Adipocyte (in vitro differentiated cells): ENCODE results near the gene CLIC5.

Experiments used
- DNase-seq: peaks from one replicate; pipeline ENCODE4 v3.0.0-alpha.2; 2015; ENCODE audit warnings: low read depth
- H3K27me3 ChIP-seq: replicated peaks from 2 replicates; pipeline ENCODE4 v1.7.0; 2013; ENCODE audit warnings: mild to moderate bottlenecking, low read length, moderate library complexity; ENCODE audit not compliant: control insufficient read depth, insufficient read depth
- H3K36me3 ChIP-seq: 2 replicates; pipeline ENCODE4 v1.7.0; 2013; ENCODE audit warnings: low read length, mild to moderate bottlenecking, moderate library complexity; ENCODE audit not compliant: control insufficient read depth, insufficient read depth, severe bottlenecking
- H3K4me1 ChIP-seq: 2 replicates; pipeline ENCODE4 v1.7.0; 2013; ENCODE audit warnings: mild to moderate bottlenecking, low read length, moderate library complexity; ENCODE audit not compliant: control insufficient read depth, insufficient read depth
- H3K4me3 ChIP-seq: 2 replicates; pipeline ENCODE4 v1.7.0; 2013; ENCODE audit warnings: mild to moderate bottlenecking, low read length, moderate library complexity
- H3K9ac ChIP-seq: 2 replicates; pipeline ENCODE4 v1.7.0; 2013; ENCODE audit warnings: mild to moderate bottlenecking, low read length, moderate library complexity
- H3K9me3 ChIP-seq: 2 replicates; pipeline ENCODE4 v1.7.0; 2013; ENCODE audit warnings: mild to moderate bottlenecking, low read length, moderate library complexity; ENCODE audit not compliant: control insufficient read depth

Gene CLIC5

GRCh38 chr6:46014046-46014445, 1.6 kb downstream of the CLIC5 start:
- H3K9me3 ChIP-seq: peaks cover 14% of the 10 kb centered on the region
- peaks cover 10% of the 10 kb centered on the region for H3K4me1 ChIP-seq
- no peak for DNase-seq
- H3K36me3 ChIP-seq: no peaks in the 10 kb centered on the region
- no peak overlapping the region for H3K4me3 ChIP-seq
- H3K27me3 ChIP-seq: peaks cover 54% of the 10 kb centered on the region
- H3K9ac ChIP-seq: no peak overlapping the region

- H3K27me3 ChIP-seq: peaks cover 54% of the 10 kb centered on the region
- no peak overlapping the region for H3K9ac ChIP-seq
- peaks cover 14% of the 10 kb centered on the region for H3K9me3 ChIP-seq
- DNase-seq: no peak
- H3K4me3 ChIP-seq: no peak overlapping the region
- H3K36me3 ChIP-seq: no peaks in the 10 kb centered on the region
- H3K4me1 ChIP-seq: peaks cover 10% of the 10 kb centered on the region
These were observed 2.0 kb downstream of the CLIC5 start for GRCh38 chr6:46013639-46014038.

- no peaks in the 10 kb centered on the region for H3K36me3 ChIP-seq
- no peak for DNase-seq
- H3K9me3 ChIP-seq: peaks cover 14% of the 10 kb centered on the region
- H3K4me3 ChIP-seq: no peak overlapping the region
- H3K9ac ChIP-seq: no peak overlapping the region
- peaks cover 51% of the 10 kb centered on the region for H3K27me3 ChIP-seq
- peaks cover 10% of the 10 kb centered on the region for H3K4me1 ChIP-seq
These were observed 2.8 kb downstream of the CLIC5 start for GRCh38 chr6:46012834-46013233.

- peaks cover 3% of the 10 kb centered on the region for H3K9me3 ChIP-seq
- no peak overlapping the region for H3K4me3 ChIP-seq
- peaks cover 10% of the 10 kb centered on the region for H3K4me1 ChIP-seq
- no peak for DNase-seq
- H3K9ac ChIP-seq: no peak overlapping the region
- H3K36me3 ChIP-seq: no peaks in the 10 kb centered on the region
- peaks cover 43% of the 10 kb centered on the region for H3K27me3 ChIP-seq
These were observed 4.2 kb downstream of the CLIC5 start for GRCh38 chr6:46011188-46012085.

GRCh38 chr6:46010771-46011170, 4.9 kb downstream of the CLIC5 start:
- peaks cover 10% of the 10 kb centered on the region for H3K4me1 ChIP-seq
- no peaks in the 10 kb centered on the region for H3K36me3 ChIP-seq
- H3K9ac ChIP-seq: no peak overlapping the region
- no peak for DNase-seq
- H3K9me3 ChIP-seq: no peaks in the 10 kb centered on the region
- H3K4me3 ChIP-seq: no peak overlapping the region
- peaks cover 39% of the 10 kb centered on the region for H3K27me3 ChIP-seq

- DNase-seq: no peak
- peaks cover 7% of the 10 kb centered on the region for H3K4me1 ChIP-seq
- H3K9ac ChIP-seq: no peak overlapping the region
- H3K9me3 ChIP-seq: no peaks in the 10 kb centered on the region
- no peak overlapping the region for H3K4me3 ChIP-seq
- H3K36me3 ChIP-seq: no peaks in the 10 kb centered on the region
- peaks cover 38% of the 10 kb centered on the region for H3K27me3 ChIP-seq
These were observed 5.4 kb downstream of the CLIC5 start for GRCh38 chr6:46010270-46010669.

GRCh38 chr6:46002264-46002663, 13.4 kb downstream of the CLIC5 start:
- Histone ChIP-seq H3K36me3 (no peaks in the 10 kb centered on the region), H3K27me3 (peaks cover 30% of the 10 kb centered on the region), H3K9me3 (no peaks in the 10 kb centered on the region), H3K4me3 (no peak overlapping the region), H3K4me1 (no peaks in the 10 kb centered on the region), H3K9ac (no peak overlapping the region)
- no peak for DNase-seq

- H3K4me1 ChIP-seq: no peaks in the 10 kb centered on the region
- H3K27me3 ChIP-seq: peaks cover 26% of the 10 kb centered on the region
- H3K9ac ChIP-seq: no peak overlapping the region
- H3K36me3 ChIP-seq: no peaks in the 10 kb centered on the region
- no peak overlapping the region for H3K4me3 ChIP-seq
- no peak for DNase-seq
- no peaks in the 10 kb centered on the region for H3K9me3 ChIP-seq
These were observed 14.8 kb downstream of the CLIC5 start for GRCh38 chr6:46000905-46001304.

GRCh38 chr6:45998524-45998923, 17.1 kb downstream of the CLIC5 start:
- Histone ChIP-seq H3K27me3 (peaks cover 9% of the 10 kb centered on the region), H3K4me3 (no peak overlapping the region), H3K9me3 (no peaks in the 10 kb centered on the region), H3K9ac (no peak overlapping the region), H3K4me1 (no peaks in the 10 kb centered on the region), H3K36me3 (no peaks in the 10 kb centered on the region)
- DNase-seq: no peak

- H3K4me1 ChIP-seq: no peaks in the 10 kb centered on the region
- no peaks in the 10 kb centered on the region for H3K36me3 ChIP-seq
- no peak overlapping the region for H3K4me3 ChIP-seq
- no peak overlapping the region for H3K9ac ChIP-seq
- DNase-seq: no peak
- peaks cover 5% of the 10 kb centered on the region for H3K27me3 ChIP-seq
- no peaks in the 10 kb centered on the region for H3K9me3 ChIP-seq
These were observed 17.7 kb downstream of the CLIC5 start for GRCh38 chr6:45997875-45998506.

- H3K36me3 ChIP-seq: no peaks in the 10 kb centered on the region
- no peak for DNase-seq
These were observed 24.5 kb downstream of the CLIC5 start for GRCh38 chr6:45991189-45991588.

More at GRCh38 chr6:45991189-45991588, 24.5 kb downstream of the CLIC5 start:
- Histone ChIP-seq H3K4me1 (no peaks in the 10 kb centered on the region), H3K9me3 (no peaks in the 10 kb centered on the region), H3K9ac (no peak overlapping the region), H3K27me3 (peaks cover 6% of the 10 kb centered on the region), H3K4me3 (no peak overlapping the region)
